WERI-Rb-1 (cell line): Measurements from ENCODE around the gene UBE2E2.

Experiments used
- DNase-seq: peaks from one replicate; pipeline ENCODE4 v3.0.0-alpha.2; 2020
- H3K27ac ChIP-seq: fragments of 250-450 bp; sonication (Bioruptor Pico); 2 replicates; pipeline ENCODE4 v1.5.1; 2020; ENCODE audit warnings: mild to moderate bottlenecking, moderate library complexity
- H3K27me3 ChIP-seq: fragments of 250-450 bp; sonication (Bioruptor Pico); 2 replicates; pipeline ENCODE4 v1.5.1; 2021; ENCODE audit warnings: mild to moderate bottlenecking, low read depth, moderate library complexity; ENCODE audit not compliant: insufficient read depth, severe bottlenecking
- H3K36me3 ChIP-seq: fragments of 250-450 bp; sonication (Bioruptor Pico); 2 replicates; pipeline ENCODE4 v1.5.1; 2020; ENCODE audit warnings: mild to moderate bottlenecking, moderate library complexity
- H3K4me3 ChIP-seq: 2 replicates; pipeline ENCODE4 v1.5.1; 2011; ENCODE audit warnings: low read depth, mild to moderate bottlenecking, control low read depth, low read length
- H3K9me3 ChIP-seq: fragments of 250-450 bp; sonication (Bioruptor Pico); 2 replicates; pipeline ENCODE4 v1.5.1; 2021; ENCODE audit warnings: mild to moderate bottlenecking, moderate library complexity; ENCODE audit not compliant: severe bottlenecking
- CTCF ChIP-seq: IDR thresholded peaks from 2 replicates; pipeline ENCODE4 v1.5.1; 2011; ENCODE audit warnings: low read depth, mild to moderate bottlenecking, control low read depth, inconsistent platforms, low read length

UBE2E2 gene

GRCh38 chr3:23182996-23183513 is 20.1 kb upstream of the UBE2E2 start:
- TF ChIP-seq CTCF: no peak
- no peak for DNase-seq
- H3K27ac ChIP-seq: no peak overlapping the region
- H3K27me3 ChIP-seq: no peaks in the 10 kb centered on the region
- H3K9me3 ChIP-seq: no peaks in the 10 kb centered on the region
- no peak overlapping the region for H3K4me3 ChIP-seq
- no peaks in the 10 kb centered on the region for H3K36me3 ChIP-seq

- TF ChIP-seq CTCF: peak; percentile 64
- Histone ChIP-seq H3K9me3 (no peaks in the 10 kb centered on the region), H3K27me3 (no peaks in the 10 kb centered on the region), H3K4me3 (no peak overlapping the region), H3K27ac (no peak overlapping the region), H3K36me3 (no peaks in the 10 kb centered on the region)
- peak; percentile 60 for DNase-seq
Measured at GRCh38 chr3:23183731-23184130, 19.4 kb upstream of the UBE2E2 start.

- no peak overlapping the region for H3K4me3 ChIP-seq
- no peak for DNase-seq
- no peak for TF ChIP-seq CTCF
- no peaks in the 10 kb centered on the region for H3K27me3 ChIP-seq
- H3K9me3 ChIP-seq: no peaks in the 10 kb centered on the region
- H3K36me3 ChIP-seq: no peaks in the 10 kb centered on the region
- no peak overlapping the region for H3K27ac ChIP-seq
Measured at GRCh38 chr3:23185861-23186260, 17.3 kb upstream of the UBE2E2 start.

GRCh38 chr3:23189187-23189586 is 13.9 kb upstream of the UBE2E2 start:
- no peak overlapping the region for H3K27ac ChIP-seq
- H3K4me3 ChIP-seq: no peak overlapping the region
- no peaks in the 10 kb centered on the region for H3K36me3 ChIP-seq
- no peak for DNase-seq
- no peak for TF ChIP-seq CTCF
- no peaks in the 10 kb centered on the region for H3K9me3 ChIP-seq
- no peaks in the 10 kb centered on the region for H3K27me3 ChIP-seq

GRCh38 chr3:23192816-23193215 is 10.3 kb upstream of the UBE2E2 start:
- no peak for TF ChIP-seq CTCF
- H3K27ac ChIP-seq: no peak overlapping the region
- H3K9me3 ChIP-seq: no peaks in the 10 kb centered on the region
- no peak overlapping the region for H3K4me3 ChIP-seq
- H3K36me3 ChIP-seq: no peaks in the 10 kb centered on the region
- no peak for DNase-seq
- H3K27me3 ChIP-seq: no peaks in the 10 kb centered on the region

- no peak for TF ChIP-seq CTCF
- H3K27ac ChIP-seq: no peak overlapping the region
- no peaks in the 10 kb centered on the region for H3K9me3 ChIP-seq
- no peak for DNase-seq
- H3K4me3 ChIP-seq: no peak overlapping the region
- H3K27me3 ChIP-seq: no peaks in the 10 kb centered on the region
- no peaks in the 10 kb centered on the region for H3K36me3 ChIP-seq
Measured at GRCh38 chr3:23193831-23194230, 9.3 kb upstream of the UBE2E2 start.
